ENCODE measurements around the gene SEPTIN7.
A peak's percentile ranks its signal among the peaks of the same experiment; 100 is the strongest.

GRCh38 chr7:35784332-35784731 is 16.5 kb upstream of the SEPTIN7 start:
- no peak for TF ChIP-seq POLR2A (IDR thresholded peaks at IDR 0.05)
- TF ChIP-seq, protein P1, sequence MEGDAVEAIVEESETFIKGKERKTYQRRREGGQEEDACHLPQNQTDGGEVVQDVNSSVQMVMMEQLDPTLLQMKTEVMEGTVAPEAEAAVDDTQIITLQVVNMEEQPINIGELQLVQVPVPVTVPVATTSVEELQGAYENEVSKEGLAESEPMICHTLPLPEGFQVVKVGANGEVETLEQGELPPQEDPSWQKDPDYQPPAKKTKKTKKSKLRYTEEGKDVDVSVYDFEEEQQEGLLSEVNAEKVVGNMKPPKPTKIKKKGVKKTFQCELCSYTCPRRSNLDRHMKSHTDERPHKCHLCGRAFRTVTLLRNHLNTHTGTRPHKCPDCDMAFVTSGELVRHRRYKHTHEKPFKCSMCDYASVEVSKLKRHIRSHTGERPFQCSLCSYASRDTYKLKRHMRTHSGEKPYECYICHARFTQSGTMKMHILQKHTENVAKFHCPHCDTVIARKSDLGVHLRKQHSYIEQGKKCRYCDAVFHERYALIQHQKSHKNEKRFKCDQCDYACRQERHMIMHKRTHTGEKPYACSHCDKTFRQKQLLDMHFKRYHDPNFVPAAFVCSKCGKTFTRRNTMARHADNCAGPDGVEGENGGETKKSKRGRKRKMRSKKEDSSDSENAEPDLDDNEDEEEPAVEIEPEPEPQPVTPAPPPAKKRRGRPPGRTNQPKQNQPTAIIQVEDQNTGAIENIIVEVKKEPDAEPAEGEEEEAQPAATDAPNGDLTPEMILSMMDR (IDR thresholded peaks at IDR 0.05 in 8 of 11, conservative IDR thresholded peaks at IDR 0.05 in 3 of 11): no peak
- peak in 1 of 3 donors; percentile 66 for TF ChIP-seq POLR2AphosphoS5 (IDR thresholded peaks at IDR 0.05)

Measured in spleen (tissue), 7 donors.